ENCODE measurements around the gene DPP10.
"Not testable (repeated sequence)": the region's sequence is repeated elsewhere in the genome, so short reads cannot be mapped to it uniquely, and the experiment has no call there.

DPP10 gene

GRCh38 chr2:115034801-115035200, 592.4 kb downstream of the DPP10 start:
- DNase-seq, result no peak

DNA sequence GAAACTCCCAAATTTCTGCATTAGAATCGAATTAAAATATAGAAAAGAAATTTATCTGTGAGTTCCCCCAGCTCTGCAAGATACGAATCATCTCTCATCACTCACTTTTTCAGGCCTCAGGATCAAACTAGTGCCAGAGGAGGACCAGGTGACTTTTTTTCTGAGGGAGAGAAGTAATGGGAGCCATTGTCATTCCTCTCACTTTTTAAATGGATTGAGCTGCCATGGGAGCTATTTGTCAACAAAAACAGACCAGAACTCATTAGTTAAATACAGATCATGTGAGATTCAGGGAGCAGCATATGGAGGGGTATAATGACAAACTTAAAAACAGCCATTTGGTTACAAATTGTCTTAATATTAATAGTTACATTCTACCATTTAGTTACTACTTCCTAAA, 594.4 kb downstream of the DPP10 start:
- DNase-seq, result no peak

DNA sequence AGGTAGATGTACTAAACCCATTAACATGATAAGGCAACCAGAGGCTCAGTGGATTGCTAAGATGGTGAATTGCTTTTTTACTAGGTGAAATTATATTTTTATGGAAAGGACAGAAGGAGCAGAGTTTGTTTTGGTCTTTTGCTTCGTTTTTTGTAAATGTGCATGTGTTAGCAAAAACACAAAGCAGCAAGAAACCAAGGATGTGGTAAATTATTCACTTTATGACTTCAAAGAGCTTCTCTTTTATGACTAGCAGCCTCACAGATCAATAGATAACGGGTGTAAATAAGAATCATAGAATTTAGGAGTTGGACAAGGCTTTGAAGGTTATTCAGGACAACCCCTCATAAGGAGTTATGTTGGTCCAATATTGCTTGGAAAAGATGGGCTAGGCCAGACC, 615.0 kb downstream of the DPP10 start:
- no peak for DNase-seq

DNA sequence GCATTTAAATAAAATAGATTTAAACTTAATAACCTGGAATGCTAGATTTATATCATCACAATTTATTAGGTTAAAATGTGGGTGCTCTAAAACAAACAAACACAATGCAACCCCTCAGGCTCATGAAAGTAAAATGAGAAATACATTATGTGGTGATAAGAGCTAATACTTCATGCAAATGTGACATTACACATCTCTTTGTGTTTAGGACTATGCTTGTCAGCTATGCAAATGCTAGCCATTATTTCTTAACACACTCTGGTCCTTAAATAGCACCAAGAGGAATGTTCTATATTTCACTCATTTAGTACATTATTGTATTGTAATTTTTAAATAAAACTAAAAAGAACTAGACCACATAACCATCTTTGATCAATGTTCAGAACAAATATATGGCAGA, 627.6 kb downstream of the DPP10 start:
- no peak for DNase-seq

DNA sequence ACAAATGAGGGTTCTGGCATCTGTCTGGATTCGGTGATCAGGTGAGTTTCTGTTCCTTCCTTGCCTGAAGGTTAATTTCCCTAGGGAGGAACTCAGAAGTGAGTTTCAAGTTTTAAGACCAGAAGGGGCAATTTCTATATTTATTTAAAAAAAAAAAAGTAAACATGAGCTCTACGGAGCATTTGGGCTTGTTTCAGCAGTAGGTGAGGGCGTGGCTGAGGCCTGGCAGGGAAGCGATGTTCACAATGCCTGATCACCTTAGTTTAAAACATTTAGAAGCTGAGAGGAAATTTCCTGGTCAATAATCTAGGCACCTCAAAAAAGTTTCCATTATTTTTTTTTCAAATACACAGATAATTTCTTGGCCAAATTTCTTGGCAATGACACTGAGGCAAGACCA, 629.1 kb downstream of the DPP10 start:
- no peak for DNase-seq

- DNase-seq, result no peak
These were observed 633.4 kb downstream of the DPP10 start for GRCh38 chr2:115075800-115076199.

GRCh38 chr2:115077626-115078025, 635.2 kb downstream of the DPP10 start:
- DNase-seq, result no peak

- no peak for DNase-seq
These were observed 640.8 kb downstream of the DPP10 start for GRCh38 chr2:115083225-115083624.

- no peak for DNase-seq
These were observed 641.3 kb downstream of the DPP10 start for GRCh38 chr2:115083711-115084110.

- DNase-seq, result no peak
These were observed 642.0 kb downstream of the DPP10 start for GRCh38 chr2:115084446-115084845.

DNA sequence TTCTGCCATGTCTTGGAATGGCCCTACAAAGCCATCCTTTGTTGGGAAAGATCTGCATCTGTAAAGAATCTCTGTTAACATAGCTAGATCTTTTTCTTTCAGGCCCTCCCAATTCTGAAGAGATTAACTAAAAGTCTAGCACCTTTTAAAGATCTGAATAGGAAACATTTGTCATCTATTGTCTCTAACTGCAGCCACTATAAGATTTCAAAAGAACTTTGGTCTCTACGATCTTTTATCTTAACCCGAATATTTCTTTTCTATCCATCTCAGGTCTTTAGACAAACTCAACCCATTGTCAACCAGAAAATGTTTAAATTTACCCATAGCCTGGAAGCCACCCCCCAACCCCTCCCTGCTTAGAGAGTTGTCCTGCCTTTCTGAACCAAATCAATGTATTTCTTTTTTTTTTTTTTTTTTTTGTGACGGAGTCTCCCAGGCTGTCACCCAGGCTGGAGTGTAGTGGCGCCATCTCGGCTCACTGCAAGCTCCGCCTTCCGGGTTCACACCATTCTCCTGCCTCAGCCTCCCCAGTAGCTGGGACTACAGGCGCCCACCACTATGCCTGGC, 643.7 kb downstream of the DPP10 start:
- DNase-seq, result not testable (repeated sequence)

GRCh38 chr2:115094441-115094840, 652.0 kb downstream of the DPP10 start:
- DNase-seq, result no peak

DNA sequence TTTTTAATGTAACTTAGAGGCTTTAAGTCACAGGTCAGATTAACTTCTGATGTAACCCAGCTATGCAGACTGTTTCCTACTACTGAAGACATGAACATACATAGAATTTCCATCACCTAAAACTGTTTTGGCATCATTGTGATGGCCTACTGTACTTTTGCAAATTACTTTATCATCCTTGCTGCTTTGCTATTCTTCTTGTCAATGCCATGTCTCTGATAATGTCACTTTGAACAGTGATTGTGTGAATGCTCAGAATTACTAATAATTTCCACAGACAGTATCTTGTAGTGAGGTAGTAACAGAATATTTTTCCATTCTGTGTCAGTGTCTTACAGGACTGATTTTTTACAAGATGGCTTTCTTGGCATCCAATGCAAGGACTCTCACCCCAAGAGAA, 663.5 kb downstream of the DPP10 start:
- no peak for DNase-seq

GRCh38 chr2:115115135-115115534, 672.7 kb downstream of the DPP10 start:
- DNase-seq, result no peak

- no peak for DNase-seq
These were observed 675.9 kb downstream of the DPP10 start for GRCh38 chr2:115118306-115118705.

- no peak for DNase-seq
These were observed 676.6 kb downstream of the DPP10 start for GRCh38 chr2:115119086-115119485.

DNA sequence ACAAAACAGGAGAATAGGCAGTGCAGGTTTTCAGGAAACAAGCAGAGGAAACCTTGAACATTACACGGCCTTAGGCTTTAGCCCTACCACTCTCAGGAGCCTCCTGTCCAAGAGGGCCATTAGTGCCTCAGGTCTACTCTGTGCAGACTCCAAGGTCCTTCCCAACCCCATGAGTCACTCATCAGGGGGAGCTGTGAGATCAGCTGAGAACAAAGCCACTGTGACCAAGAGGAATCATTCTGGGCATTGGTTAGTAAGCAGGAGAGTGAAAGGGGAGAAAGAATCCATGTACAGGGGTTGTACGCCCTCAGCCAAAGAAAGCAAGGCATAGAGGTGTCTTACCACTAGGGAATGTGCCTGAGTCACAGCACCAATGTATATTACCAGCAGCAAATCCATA, 680.3 kb downstream of the DPP10 start:
- DNase-seq, result no peak

DNA sequence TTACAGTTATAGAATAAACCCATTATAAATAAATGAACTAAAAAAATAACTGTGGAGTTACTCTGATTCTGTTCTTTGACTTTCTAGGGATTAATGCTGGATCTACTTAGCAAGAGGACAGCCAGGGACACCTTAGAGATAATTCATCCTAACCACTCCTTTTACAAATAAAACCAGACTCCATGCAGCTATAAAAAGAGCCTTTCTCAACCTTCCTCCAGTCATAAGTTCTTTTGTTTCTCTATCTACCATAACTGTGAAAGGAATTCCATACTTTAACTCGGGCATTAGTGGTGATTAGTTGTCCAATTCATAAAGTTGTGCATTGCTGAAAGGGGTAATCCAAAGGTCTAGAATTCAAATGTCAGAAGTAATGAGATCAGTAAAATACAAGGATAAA, 682.4 kb downstream of the DPP10 start:
- DNase-seq, result no peak

GRCh38 chr2:115129536-115129935, 687.1 kb downstream of the DPP10 start:
- no peak for DNase-seq

DNA sequence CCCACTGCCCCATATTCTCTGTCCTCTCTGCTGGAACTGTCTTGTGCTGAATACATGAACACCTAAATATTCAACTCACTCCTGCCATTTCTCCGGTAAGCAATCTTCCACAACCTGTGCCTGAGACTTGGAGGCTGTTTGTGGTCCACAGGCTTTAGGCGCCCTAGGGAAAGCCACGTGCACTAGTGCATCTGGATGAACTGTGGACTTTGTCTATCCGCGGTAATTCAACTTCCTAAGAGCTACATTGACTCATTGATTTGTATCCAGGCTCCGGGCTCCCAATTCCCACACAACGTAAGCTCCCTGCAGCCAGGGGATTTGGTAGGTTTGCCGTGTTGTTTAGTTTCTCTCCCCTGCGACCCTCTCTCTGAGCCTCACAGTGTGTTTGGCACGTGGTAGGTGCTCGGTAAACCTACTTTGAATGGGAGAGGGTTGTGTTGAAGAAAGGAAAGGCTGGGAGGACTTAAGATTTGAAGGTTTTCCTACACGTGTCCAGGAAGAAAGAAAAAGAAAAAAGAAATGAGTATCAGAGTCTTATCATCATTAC, 718.2 kb downstream of the DPP10 start:
- DNase-seq, result no peak

GRCh38 chr2:115161081-115161770, 718.8 kb downstream of the DPP10 start:
- peak; percentile 94 for DNase-seq

DNA sequence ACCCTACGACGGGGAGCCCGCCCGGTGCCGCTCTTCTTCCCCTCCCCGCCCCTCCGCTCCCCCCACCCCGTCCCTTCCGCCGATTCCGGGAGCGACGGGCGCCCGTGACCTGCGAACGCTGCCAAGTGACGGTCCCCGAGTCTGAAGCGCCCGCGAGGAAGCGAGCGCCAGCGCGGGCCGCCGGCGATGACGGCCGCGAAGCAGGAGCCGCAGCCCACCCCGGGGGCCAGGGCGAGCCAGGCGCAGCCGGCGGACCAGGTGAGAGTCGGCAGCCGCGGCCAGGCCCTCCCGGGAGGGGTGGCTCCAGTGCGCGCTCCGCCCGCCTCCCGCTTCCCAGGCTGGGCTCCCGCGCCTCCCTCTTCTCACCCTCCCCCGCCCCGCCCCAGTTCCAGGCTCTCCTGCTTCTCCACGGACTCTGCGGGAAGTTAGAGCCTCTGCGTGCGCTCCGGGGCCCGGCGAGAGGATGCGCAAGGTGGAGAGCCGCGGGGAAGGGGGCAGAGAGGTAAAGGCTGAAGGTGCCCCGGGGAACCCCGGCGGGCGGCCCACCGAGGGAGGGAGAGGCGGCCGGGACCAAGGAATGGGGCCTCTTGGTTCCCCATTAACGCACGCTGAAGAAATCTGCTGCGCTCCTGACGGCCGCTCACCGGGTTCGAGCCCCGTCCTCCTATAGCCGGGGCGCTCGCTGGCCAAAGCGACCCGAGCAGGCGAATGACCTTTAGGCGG, 719.5 kb downstream of the DPP10 start:
- peak; percentile 87 for DNase-seq

DNA sequence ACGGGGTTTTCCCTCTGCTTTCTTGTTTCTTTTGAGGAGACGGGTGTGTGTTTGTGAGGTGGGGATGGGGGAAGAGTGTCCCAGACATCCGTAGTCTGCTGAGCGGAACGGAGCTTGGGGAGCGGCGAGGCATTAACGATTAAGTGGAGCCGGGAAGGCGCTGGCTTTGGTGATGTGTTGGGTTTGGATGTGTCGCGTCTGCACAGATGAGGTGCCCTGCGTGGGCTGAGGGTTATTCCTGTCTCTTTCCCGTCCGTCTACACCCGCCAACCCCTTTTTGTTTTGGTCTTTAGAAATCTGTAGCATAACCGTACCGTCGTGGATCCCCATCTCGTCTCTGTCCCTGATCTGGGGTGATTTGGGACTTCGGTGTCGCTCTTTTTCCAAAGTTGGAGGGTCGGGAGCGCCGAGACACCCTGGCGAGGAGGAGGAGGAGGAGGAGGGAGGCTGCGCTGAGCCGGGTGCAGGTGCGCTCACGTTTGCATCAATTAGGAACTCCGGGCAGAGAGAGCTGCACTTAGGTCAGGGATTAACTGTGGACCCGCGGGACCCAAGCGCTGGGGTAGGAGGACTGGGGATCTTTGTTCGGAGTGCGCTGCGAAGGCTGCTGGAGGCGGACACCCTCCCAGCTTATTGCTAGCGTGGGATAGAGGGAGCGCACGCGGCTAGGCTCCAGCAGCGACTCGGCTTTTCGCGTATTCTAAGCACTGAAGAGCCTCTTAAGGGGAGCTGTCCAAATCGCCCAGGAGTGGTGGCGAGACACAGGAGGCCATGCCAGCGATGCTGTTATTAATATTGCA, 720.3 kb downstream of the DPP10 start:
- no peak for DNase-seq
